ENCODE results near the gene UMAD1.

DNA sequence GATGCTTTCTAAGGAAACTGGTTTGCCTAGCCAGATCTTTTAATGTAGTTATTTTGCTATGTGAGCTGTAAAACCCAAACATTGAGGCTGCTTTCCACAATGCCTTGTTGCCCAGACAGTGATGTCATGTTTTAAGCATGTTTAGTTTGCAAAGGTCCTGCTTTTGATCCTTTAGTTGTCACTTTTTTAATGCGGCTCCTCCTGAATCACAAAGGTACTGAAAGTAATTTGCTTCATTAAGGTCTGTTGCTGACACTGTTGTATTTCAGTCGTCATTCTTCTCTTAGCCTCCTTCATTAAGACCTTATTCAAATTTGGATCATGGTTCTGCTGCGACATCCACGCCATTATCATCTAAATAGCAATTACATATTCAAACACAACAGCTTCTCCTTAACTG is 67.3 kb downstream of the UMAD1 start:
- TF ChIP-seq POLR2A (IDR thresholded peaks at IDR 0.05) (no peak), CTCF (IDR thresholded peaks at IDR 0.05) (no peak)
